Measurements from ENCODE around the gene TEX2.

Gene TEX2

DNA sequence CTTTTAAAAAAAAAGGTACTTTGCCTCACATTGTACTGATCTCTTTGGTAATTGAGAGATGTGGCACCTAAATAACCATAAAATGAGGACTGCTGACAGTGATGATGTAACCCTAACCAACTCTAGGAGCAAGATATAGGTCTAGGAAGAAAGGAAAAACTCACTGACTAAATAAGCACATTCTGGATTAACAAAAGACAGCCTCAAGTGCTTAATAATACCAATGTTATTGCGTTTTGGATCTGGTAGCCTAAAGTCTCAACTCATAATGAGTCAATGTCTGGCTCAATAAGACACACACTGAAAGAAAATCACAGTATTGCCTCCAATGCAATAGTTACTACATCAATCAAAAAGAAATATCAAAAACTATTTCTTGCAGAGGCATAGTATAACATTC, 136.1 kb downstream of the TEX2 start:
- Histone ChIP-seq H2AFZ (ENCODE audit: low read depth, low read length, severe bottlenecking) (no peak overlapping the region), H3K4me2 (ENCODE audit: low read depth, low read length, poor library complexity, severe bottlenecking) (no peak overlapping the region), H3K27me3 (ENCODE audit: low read length) (no peaks in the 10 kb centered on the region), H3K36me3 (ENCODE audit: low read length) (no peaks in the 10 kb centered on the region), H4K20me1 (ENCODE audit: low read depth, low read length) (no peaks in the 10 kb centered on the region; the same call in 1 of the 2 replicates), H3K9me2 (replicated peaks; ENCODE audit: insufficient read depth, low read length) (no peaks in the 10 kb centered on the region), H3K27ac (ENCODE audit: low read depth, low read length) (no peak overlapping the region), H3K9ac (ENCODE audit: low read length) (no peak overlapping the region), H3K9me3 (ENCODE audit: insufficient read depth, low read length) (no peaks in the 10 kb centered on the region), H3K4me3 (ENCODE audit: insufficient read depth, low read length, poor library complexity, severe bottlenecking) (no peak overlapping the region), H3F3A (ENCODE audit: insufficient read depth) (no peaks in the 10 kb centered on the region), H3K79me2 (ENCODE audit: insufficient read depth, low read length) (no peaks in the 10 kb centered on the region)
- TF ChIP-seq, protein P1, sequence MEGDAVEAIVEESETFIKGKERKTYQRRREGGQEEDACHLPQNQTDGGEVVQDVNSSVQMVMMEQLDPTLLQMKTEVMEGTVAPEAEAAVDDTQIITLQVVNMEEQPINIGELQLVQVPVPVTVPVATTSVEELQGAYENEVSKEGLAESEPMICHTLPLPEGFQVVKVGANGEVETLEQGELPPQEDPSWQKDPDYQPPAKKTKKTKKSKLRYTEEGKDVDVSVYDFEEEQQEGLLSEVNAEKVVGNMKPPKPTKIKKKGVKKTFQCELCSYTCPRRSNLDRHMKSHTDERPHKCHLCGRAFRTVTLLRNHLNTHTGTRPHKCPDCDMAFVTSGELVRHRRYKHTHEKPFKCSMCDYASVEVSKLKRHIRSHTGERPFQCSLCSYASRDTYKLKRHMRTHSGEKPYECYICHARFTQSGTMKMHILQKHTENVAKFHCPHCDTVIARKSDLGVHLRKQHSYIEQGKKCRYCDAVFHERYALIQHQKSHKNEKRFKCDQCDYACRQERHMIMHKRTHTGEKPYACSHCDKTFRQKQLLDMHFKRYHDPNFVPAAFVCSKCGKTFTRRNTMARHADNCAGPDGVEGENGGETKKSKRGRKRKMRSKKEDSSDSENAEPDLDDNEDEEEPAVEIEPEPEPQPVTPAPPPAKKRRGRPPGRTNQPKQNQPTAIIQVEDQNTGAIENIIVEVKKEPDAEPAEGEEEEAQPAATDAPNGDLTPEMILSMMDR (IDR thresholded peaks at IDR 0.05; ENCODE audit: insufficient read depth, low read length, poor library complexity, severe bottlenecking), result no peak
- TF ChIP-seq EZH2phosphoT487 (conservative IDR thresholded peaks at IDR 0.05; ENCODE audit: low read length), result no peak

DNA sequence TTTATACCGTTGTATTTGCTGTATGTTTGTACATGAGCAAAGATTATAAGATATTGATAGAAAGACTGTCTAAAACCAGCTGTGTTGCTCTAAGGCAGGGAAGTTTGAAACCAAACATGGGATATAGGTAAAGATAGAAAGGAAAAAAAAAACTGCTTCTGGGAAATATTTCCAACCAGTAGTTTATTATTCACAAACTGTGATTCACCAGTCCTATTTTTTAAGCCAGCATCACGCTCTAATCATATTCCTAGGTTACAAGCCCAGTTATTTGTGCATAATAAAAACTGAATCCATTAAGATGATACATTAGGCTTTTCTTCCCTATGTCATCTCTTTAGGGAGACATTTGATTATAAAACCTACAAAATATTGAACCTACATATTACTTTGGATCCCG, 137.1 kb downstream of the TEX2 start:
- no peak for TF ChIP-seq EZH2phosphoT487 (conservative IDR thresholded peaks at IDR 0.05; ENCODE audit: low read length)
- TF ChIP-seq, protein P1 (IDR thresholded peaks at IDR 0.05; ENCODE audit: insufficient read depth, low read length, poor library complexity, severe bottlenecking), result no peak
- Histone ChIP-seq H3F3A (ENCODE audit: insufficient read depth) (no peaks in the 10 kb centered on the region), H3K9ac (ENCODE audit: low read length) (no peak overlapping the region), H4K20me1 (ENCODE audit: low read depth, low read length) (no peaks in the 10 kb centered on the region; the same call in 1 of the 2 replicates), H3K36me3 (ENCODE audit: low read length) (no peaks in the 10 kb centered on the region), H3K4me3 (ENCODE audit: insufficient read depth, low read length, poor library complexity, severe bottlenecking) (no peak overlapping the region), H3K27me3 (ENCODE audit: low read length) (no peaks in the 10 kb centered on the region), H3K4me2 (ENCODE audit: low read depth, low read length, poor library complexity, severe bottlenecking) (no peak overlapping the region), H2AFZ (ENCODE audit: low read depth, low read length, severe bottlenecking) (no peak overlapping the region), H3K9me3 (ENCODE audit: insufficient read depth, low read length) (no peaks in the 10 kb centered on the region), H3K9me2 (replicated peaks; ENCODE audit: insufficient read depth, low read length) (no peaks in the 10 kb centered on the region), H3K79me2 (ENCODE audit: insufficient read depth, low read length) (no peaks in the 10 kb centered on the region), H3K27ac (ENCODE audit: low read depth, low read length) (no peak overlapping the region)

DNA sequence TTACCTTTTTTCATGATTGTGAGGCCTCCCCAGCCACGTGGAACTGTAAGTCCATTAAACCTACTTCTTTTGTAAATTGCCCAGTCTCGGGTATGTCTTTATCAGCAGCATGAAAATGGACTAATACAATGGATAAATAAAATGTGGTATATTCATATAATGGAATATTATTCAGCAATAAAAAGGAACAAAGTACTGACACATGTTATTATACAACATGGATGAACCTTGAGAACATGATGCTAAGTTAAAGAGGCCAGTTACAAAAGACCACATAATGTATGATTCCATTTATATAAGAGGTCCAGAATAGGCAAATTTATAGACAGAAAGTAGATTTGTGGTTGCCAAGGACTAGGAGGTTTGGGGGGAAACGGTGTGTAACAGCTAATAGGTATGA, 138.5 kb downstream of the TEX2 start:
- Histone ChIP-seq H3K9me2 (replicated peaks; ENCODE audit: insufficient read depth, low read length) (no peaks in the 10 kb centered on the region), H3K36me3 (ENCODE audit: low read length) (no peaks in the 10 kb centered on the region), H3F3A (ENCODE audit: insufficient read depth) (no peaks in the 10 kb centered on the region), H3K4me2 (ENCODE audit: low read depth, low read length, poor library complexity, severe bottlenecking) (no peak overlapping the region), H4K20me1 (ENCODE audit: low read depth, low read length) (no peaks in the 10 kb centered on the region; the same call in 1 of the 2 replicates), H3K27me3 (ENCODE audit: low read length) (no peaks in the 10 kb centered on the region), H3K4me3 (ENCODE audit: insufficient read depth, low read length, poor library complexity, severe bottlenecking) (no peak overlapping the region), H3K9ac (ENCODE audit: low read length) (no peak overlapping the region), H3K79me2 (ENCODE audit: insufficient read depth, low read length) (no peaks in the 10 kb centered on the region), H3K9me3 (ENCODE audit: insufficient read depth, low read length) (no peaks in the 10 kb centered on the region), H3K27ac (ENCODE audit: low read depth, low read length) (no peak overlapping the region), H2AFZ (ENCODE audit: low read depth, low read length, severe bottlenecking) (no peak overlapping the region)
- no peak for TF ChIP-seq EZH2phosphoT487 (conservative IDR thresholded peaks at IDR 0.05; ENCODE audit: low read length)
- TF ChIP-seq, protein P1 (IDR thresholded peaks at IDR 0.05; ENCODE audit: insufficient read depth, low read length, poor library complexity, severe bottlenecking), result no peak

All from SU-DHL-6 (cell line).